OCI-LY7 (cell line): Measurements from ENCODE around the gene FAM199X.

ENCODE experiments used
- EZH2phosphoT487 ChIP-seq: fragments of 200-600 bp; sonication (generic); IDR thresholded peaks from 2 replicates; pipeline ENCODE4 v1.6.1; 2018; ENCODE audit warnings: low read depth, borderline replicate concordance, mild to moderate bottlenecking, mixed run types, antibody characterized with exemption, low read length, moderate library complexity, mixed read lengths
- TF ChIP-seq, protein P1 (sequence below): fragments of 200-600 bp; sonication (generic); conservative IDR thresholded peaks from 2 replicates; pipeline ENCODE4 v1.5.1; 2014; ENCODE audit warnings: mild to moderate bottlenecking, antibody characterized with exemption, low read length, moderate library complexity, mixed read lengths

DNA sequence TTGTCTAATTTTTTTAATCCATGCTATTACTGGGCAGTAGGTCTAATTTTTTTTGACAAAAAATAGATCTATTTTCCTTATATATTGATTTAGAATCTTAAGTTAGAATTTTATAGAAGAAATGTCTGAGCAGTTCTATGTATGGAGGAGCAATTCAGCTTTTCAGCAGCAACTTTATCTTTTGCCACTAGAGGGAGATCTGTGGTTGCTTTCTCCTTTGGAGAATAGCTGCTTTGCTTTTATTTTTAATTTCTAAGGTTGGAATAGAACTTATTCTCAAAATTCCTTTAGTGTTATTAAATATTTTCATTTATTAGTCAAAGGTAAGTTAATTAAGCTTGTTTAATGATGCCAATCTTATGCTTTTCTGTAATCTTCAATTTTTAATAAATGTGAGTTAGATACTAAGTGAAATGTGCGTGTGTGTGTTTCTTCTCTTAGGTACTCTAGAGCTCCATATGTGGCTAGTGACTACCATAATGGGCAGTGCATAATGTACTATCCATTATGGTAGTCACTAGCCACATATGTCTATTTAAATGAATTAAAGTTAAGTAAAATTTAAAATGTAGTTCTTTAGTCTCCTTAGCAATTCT is 29.3 kb downstream of the FAM199X start:
- TF ChIP-seq, protein P1, sequence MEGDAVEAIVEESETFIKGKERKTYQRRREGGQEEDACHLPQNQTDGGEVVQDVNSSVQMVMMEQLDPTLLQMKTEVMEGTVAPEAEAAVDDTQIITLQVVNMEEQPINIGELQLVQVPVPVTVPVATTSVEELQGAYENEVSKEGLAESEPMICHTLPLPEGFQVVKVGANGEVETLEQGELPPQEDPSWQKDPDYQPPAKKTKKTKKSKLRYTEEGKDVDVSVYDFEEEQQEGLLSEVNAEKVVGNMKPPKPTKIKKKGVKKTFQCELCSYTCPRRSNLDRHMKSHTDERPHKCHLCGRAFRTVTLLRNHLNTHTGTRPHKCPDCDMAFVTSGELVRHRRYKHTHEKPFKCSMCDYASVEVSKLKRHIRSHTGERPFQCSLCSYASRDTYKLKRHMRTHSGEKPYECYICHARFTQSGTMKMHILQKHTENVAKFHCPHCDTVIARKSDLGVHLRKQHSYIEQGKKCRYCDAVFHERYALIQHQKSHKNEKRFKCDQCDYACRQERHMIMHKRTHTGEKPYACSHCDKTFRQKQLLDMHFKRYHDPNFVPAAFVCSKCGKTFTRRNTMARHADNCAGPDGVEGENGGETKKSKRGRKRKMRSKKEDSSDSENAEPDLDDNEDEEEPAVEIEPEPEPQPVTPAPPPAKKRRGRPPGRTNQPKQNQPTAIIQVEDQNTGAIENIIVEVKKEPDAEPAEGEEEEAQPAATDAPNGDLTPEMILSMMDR, result peak; percentile 80
- TF ChIP-seq EZH2phosphoT487, result no peak
